Activated CD4-positive, alpha-beta T cell treated with anti-CD3 and anti-CD28 coated beads, Interleukin-2, amount 10 ng/mL, durations not matched to agents 24 days and 14 days (primary cell): ENCODE data around the gene GAB2. TPM values are rescaled to one million over a fixed set of nuclear protein-coding genes. Genes with fewer than 3 reads are reported as not detected.

Experiments
- DNase-seq: peaks from one replicate; pipeline ENCODE4 v3.0.0; 2022
- H3K27ac Mint-ChIP-seq: one replicate; pipeline ENCODE4 v1.8.0; 2022; ENCODE audit warnings: mild to moderate bottlenecking, mixed read lengths
- H3K27me3 Mint-ChIP-seq: one replicate; pipeline ENCODE4 v1.8.0; 2022; ENCODE audit warnings: mixed read lengths
- H3K36me3 Mint-ChIP-seq: one replicate; pipeline ENCODE4 v1.8.0; 2022; ENCODE audit warnings: low read depth, mild to moderate bottlenecking, mixed read lengths
- H3K4me1 Mint-ChIP-seq: one replicate; pipeline ENCODE4 v1.8.0; 2021; ENCODE audit warnings: mixed read lengths
- H3K4me3 Mint-ChIP-seq: one replicate; pipeline ENCODE4 v1.8.0; 2022; ENCODE audit warnings: mild to moderate bottlenecking, moderate library complexity, mixed read lengths
- H3K9me3 Mint-ChIP-seq: one replicate; pipeline ENCODE4 v1.8.0; 2021; ENCODE audit warnings: mixed read lengths
- intact Hi-C: fragments of 100-400 bp; cut with micrococcal nuclease; formaldehyde crosslinking; loops from one replicate; pipeline ENCODE4 v1.15.1; 2023
- total RNA-seq: library from RNA; stranded (reverse); gene quantifications from 2 replicates; pipeline ENCODE4 v1.2.3, GENCODE V29; 2022

GAB2 gene
- total RNA-seq, 1 donor from 2014 or later = 16.1 TPM

- intact Hi-C loops = no loop called here
- Mint-ChIP-seq H3K36me3 (peaks cover 17% of the 10 kb centered on the region), H3K4me3 (peak overlapping the region; percentile 16)
Observed at GRCh38 chr11:78192911-78193351, 224.7 kb downstream of the GAB2 start.

DNA sequence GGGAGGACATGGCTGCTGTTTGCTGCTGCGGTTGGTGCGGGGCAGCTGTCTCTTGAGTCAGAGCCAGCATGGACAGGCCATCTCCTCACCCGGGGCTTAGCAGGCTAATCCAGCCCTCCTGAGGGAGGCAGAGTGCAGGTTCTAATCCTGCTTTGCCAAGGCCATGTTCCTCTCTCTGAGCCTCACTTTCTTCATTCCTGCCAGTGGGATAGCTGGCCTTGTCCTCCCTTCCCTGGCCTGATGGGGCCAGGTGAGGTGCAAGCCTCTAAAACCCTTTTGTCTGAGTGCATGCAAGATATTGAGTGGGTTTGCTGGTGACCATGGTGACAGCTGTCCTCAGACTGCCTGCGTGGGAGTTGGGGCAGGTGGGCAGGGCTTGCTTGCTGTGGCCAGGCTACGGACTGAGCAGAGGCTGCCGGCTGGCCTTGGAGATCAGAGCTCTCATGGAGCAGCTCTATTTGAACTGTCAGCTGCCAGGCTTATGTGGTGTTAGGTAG is 225.3 kb downstream of the GAB2 start:
- H3K27ac Mint-ChIP-seq = no peak overlapping the region
- H3K27me3 Mint-ChIP-seq = no peaks in the 10 kb centered on the region
- peaks cover 60% of the 10 kb centered on the region for H3K4me1 Mint-ChIP-seq
- peaks cover 18% of the 10 kb centered on the region for H3K36me3 Mint-ChIP-seq
- no peaks in the 10 kb centered on the region for H3K9me3 Mint-ChIP-seq
- H3K4me3 Mint-ChIP-seq = peak overlapping the region; percentile 4
- no peak for DNase-seq
- intact Hi-C loops = no loop called here

More at GRCh38 chr11:78192911-78193351, 224.7 kb downstream of the GAB2 start:
- Mint-ChIP-seq H3K27me3 (no peaks in the 10 kb centered on the region), H3K4me1 (peaks cover 55% of the 10 kb centered on the region), H3K9me3 (no peaks in the 10 kb centered on the region), H3K27ac (peak overlapping the region; percentile 50)
- no peak for DNase-seq

- Mint-ChIP-seq H3K4me1 (peaks cover 68% of the 10 kb centered on the region), H3K27me3 (no peaks in the 10 kb centered on the region), H3K4me3 (peak overlapping the region; percentile 99), H3K36me3 (peaks cover 26% of the 10 kb centered on the region), H3K9me3 (no peaks in the 10 kb centered on the region), H3K27ac (no peak overlapping the region)
- intact Hi-C loops = no loop called here
- DNase-seq = no peak
Observed at GRCh38 chr11:78190871-78191538, 226.6 kb downstream of the GAB2 start.

DNA sequence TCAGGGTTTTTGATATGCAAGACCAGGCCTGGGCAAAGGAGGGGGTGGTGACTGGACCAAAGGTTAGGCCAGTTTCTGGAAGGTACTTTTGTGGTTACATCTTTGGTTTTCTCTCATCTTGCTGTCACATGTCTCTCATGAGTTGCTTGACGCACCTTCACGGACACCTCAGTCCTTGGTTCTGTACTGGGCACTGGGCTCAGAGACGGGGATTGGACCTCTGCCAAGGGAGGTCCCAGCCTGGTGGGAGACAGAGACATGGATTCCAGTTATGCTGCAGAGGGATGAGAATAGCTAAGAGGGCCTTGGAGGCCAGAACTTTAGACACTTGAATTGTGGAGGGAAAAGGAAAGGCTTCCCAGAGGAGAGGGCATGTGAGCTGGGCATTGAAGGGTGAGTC is 227.2 kb downstream of the GAB2 start:
- Mint-ChIP-seq H3K27me3 (no peaks in the 10 kb centered on the region), H3K9me3 (no peaks in the 10 kb centered on the region), H3K27ac (peak overlapping the region; percentile 54), H3K36me3 (peaks cover 28% of the 10 kb centered on the region), H3K4me3 (peak overlapping the region; percentile 99), H3K4me1 (peaks cover 70% of the 10 kb centered on the region)
- intact Hi-C loops = no loop called here
- DNase-seq = no peak

GRCh38 chr11:78189851-78190250 is 227.8 kb downstream of the GAB2 start:
- intact Hi-C loops = loop anchor here (2.0 to 5.0 kb wide), 7 partner anchors 13 to 553 kb away; partner anchors contain the start of genes AAMDC, CLNS1A and RSF1
- Mint-ChIP-seq H3K27me3 (no peaks in the 10 kb centered on the region), H3K4me3 (peak overlapping the region; percentile 99), H3K27ac (peak overlapping the region; percentile 90), H3K4me1 (peaks cover 65% of the 10 kb centered on the region), H3K36me3 (peaks cover 28% of the 10 kb centered on the region), H3K9me3 (no peaks in the 10 kb centered on the region)
- no peak for DNase-seq

DNA sequence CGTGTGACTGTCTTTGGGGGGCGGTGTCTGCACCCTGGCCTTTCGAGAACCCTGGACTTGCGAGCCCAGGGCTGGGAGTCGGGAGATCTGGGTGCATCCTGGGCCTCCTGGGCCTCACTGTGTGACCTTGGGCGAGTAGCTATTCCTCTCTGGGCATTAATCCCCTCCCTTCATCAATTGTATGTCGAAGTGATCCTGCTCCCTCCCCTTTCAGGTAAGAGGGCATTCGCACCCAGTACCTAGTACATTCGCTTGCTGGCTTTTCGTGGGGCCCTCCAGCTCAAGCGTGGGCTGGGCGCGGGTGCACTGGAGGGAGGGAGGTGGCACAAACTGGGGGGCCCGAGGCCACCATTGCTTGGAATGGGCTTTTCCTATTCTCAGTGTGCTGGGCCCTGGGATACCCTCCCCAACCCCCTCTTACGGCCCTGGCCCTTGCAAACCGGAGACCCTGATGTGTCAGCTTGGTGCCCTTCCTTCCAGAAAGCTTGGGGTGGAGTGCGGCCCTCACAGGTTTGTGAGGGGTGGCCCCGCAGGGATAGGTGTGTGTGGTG is 228.4 kb downstream of the GAB2 start:
- Mint-ChIP-seq H3K36me3 (peaks cover 23% of the 10 kb centered on the region), H3K4me1 (peaks cover 59% of the 10 kb centered on the region), H3K9me3 (no peaks in the 10 kb centered on the region), H3K4me3 (peak overlapping the region; percentile 99), H3K27ac (peak overlapping the region; percentile 90), H3K27me3 (no peaks in the 10 kb centered on the region)
- intact Hi-C loops = loop anchor here (2.0 to 5.0 kb wide), 7 partner anchors 14 to 552 kb away; partner anchors contain the start of genes AAMDC, CLNS1A and RSF1
- DNase-seq = no peak

GRCh38 chr11:78188286-78189173 is 229.1 kb downstream of the GAB2 start, which contains the start of the genes KCTD21 and USP35:
TSS of gene KCTD21 (minus strand) at chr11:78188626. CDS start at chr11:78174554, 14,072 bp downstream.
TSS of gene USP35 (plus strand) at chr11:78188919. CDS start at chr11:78196246, 7,327 bp downstream.
- intact Hi-C loops = loop anchor here (1.0 to 5.0 kb wide), 12 partner anchors 14 to 551 kb away; partner anchors contain the start of genes AAMDC, ALG8, CLNS1A and GAB2
- no peaks in the 10 kb centered on the region for H3K9me3 Mint-ChIP-seq
- no peaks in the 10 kb centered on the region for H3K27me3 Mint-ChIP-seq
- peaks cover 23% of the 10 kb centered on the region for H3K36me3 Mint-ChIP-seq
- H3K27ac Mint-ChIP-seq = peak within 1 kb of the TSS; percentile 99
- H3K4me1 Mint-ChIP-seq = peaks cover 53% of the 10 kb centered on the region
- DNase-seq = peak; percentile 98
- H3K4me3 Mint-ChIP-seq = peak within 1 kb of the TSS; percentile 99

DNA sequence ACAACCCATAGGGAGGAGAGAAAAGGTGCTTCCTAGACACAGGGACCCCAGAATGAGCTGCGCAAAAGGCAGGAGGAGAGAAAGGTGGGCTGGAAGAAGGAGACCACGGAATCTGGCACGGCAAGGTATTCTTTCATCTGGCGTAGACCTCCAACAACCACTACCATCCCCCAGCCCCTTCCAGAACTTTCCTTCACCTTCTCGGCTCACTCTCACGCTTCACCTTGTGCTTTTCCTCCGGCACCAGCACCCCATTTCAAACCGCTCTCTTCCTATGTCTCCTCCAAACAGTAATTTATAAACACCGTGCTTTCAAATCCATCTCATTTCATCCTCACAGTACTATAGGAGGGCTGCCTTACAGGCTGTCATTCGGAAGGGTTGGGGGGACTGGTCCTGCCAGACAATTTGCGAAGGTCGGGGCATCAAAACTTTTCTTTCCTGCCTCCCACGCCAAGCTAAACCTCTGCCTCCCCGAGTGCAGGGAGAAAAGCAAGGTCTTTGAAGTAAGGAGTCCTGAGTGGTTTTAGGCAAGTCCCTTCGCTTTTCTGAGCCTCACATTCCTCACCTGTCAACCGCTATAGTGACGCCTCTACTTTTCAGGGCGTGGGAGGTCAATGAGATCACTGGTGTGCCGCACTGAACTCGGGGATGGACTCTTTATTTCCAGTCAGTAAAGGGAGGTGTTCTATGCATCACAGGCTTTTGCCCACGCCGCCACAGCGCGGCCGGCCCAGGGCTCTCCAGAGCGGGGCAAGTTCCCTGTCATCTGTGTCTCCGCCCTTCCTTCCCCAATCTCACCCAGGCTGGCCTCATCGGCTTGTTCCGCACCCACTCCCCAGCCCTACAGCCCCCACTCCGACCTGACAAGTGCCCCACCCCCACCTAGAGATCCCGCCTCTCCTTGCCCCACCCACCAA is 230.0 kb downstream of the GAB2 start:
- no peaks in the 10 kb centered on the region for H3K27me3 Mint-ChIP-seq
- peaks cover 50% of the 10 kb centered on the region for H3K4me1 Mint-ChIP-seq
- intact Hi-C loops = loop anchor here (1.0 to 5.0 kb wide), 13 partner anchors 15 to 550 kb away; partner anchors contain the start of genes AAMDC, ALG8, CLNS1A and GAB2
- peak overlapping the region; percentile 99 for H3K4me3 Mint-ChIP-seq
- no peaks in the 10 kb centered on the region for H3K9me3 Mint-ChIP-seq
- H3K27ac Mint-ChIP-seq = peak overlapping the region; percentile 99
- DNase-seq = no peak
- H3K36me3 Mint-ChIP-seq = peaks cover 26% of the 10 kb centered on the region

- Mint-ChIP-seq H3K4me3 (no peak overlapping the region), H3K27ac (no peak overlapping the region), H3K9me3 (peaks cover 3% of the 10 kb centered on the region), H3K4me1 (peaks cover 9% of the 10 kb centered on the region), H3K27me3 (no peaks in the 10 kb centered on the region), H3K36me3 (peaks cover 48% of the 10 kb centered on the region)
- no peak for DNase-seq
- intact Hi-C loops = no loop called here
Observed at GRCh38 chr11:78181185-78181584, 236.4 kb downstream of the GAB2 start.

- Mint-ChIP-seq H3K4me1 (peaks cover 5% of the 10 kb centered on the region), H3K27me3 (no peaks in the 10 kb centered on the region), H3K27ac (no peak overlapping the region), H3K9me3 (peaks cover 3% of the 10 kb centered on the region), H3K4me3 (no peak overlapping the region), H3K36me3 (peaks cover 47% of the 10 kb centered on the region)
- intact Hi-C loops = no loop called here
- no peak for DNase-seq
Observed at GRCh38 chr11:78180751-78181150, 236.9 kb downstream of the GAB2 start.

- intact Hi-C loops = no loop called here
- peaks cover 47% of the 10 kb centered on the region for H3K36me3 Mint-ChIP-seq
Observed at GRCh38 chr11:78179459-78180071, 238.1 kb downstream of the GAB2 start.

DNA sequence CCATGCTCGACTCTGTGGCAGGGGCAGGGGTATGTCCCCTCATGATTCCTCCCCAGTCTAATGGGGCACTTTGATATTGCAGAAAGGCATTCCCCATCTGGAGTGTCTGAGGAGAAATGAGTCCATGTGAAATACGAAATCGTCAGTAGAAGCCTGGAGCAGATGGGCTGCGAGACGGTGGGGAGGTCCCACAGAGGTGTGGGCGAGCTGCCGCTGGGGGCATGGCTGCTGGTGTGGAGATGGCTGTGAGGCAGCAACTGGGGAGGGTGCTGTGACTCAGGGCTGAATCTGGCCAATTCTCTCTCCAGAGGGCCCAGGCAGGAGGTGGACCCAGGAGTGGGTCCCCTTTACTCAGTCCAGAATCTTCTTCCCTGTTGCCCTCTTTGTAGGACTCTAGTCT is 240.4 kb downstream of the GAB2 start:
- no peak for DNase-seq
- H3K4me3 Mint-ChIP-seq = no peak overlapping the region
- no peaks in the 10 kb centered on the region for H3K4me1 Mint-ChIP-seq
- peaks cover 57% of the 10 kb centered on the region for H3K36me3 Mint-ChIP-seq
- peaks cover 3% of the 10 kb centered on the region for H3K9me3 Mint-ChIP-seq
- no peaks in the 10 kb centered on the region for H3K27me3 Mint-ChIP-seq
- intact Hi-C loops = no loop called here
- no peak overlapping the region for H3K27ac Mint-ChIP-seq

More at GRCh38 chr11:78179459-78180071, 238.1 kb downstream of the GAB2 start:
- Mint-ChIP-seq H3K4me1 (peaks cover 5% of the 10 kb centered on the region), H3K27ac (peak overlapping the region; percentile 2), H3K9me3 (peaks cover 3% of the 10 kb centered on the region), H3K4me3 (no peak overlapping the region), H3K27me3 (no peaks in the 10 kb centered on the region)
- DNase-seq = no peak
